Measurements from ENCODE around the gene SORBS1.
A peak's percentile ranks its signal among the peaks of the same experiment; 100 is the strongest.
"Not testable (repeated sequence)": the region's sequence is repeated elsewhere in the genome, so short reads cannot be mapped to it uniquely, and the experiment has no call there.

SORBS1 gene

GRCh38 chr10:95475003-95475383, 86.2 kb downstream of the SORBS1 start:
- H3K4me3 ChIP-seq (ENCODE audit: low read depth, low read length): no peak overlapping the region
- in situ Hi-C loops (cut with HindIII; ENCODE audit: low sequenced_read_pairs): no loop called here
- no peak for DNase-seq (ENCODE audit: low read depth, low spot score)
- TF ChIP-seq CTCF (IDR thresholded peaks at IDR 0.05; ENCODE audit: low read depth, low read length): no peak

- no peak overlapping the region for H3K4me3 ChIP-seq (ENCODE audit: low read depth, low read length)
- no peak for TF ChIP-seq CTCF (IDR thresholded peaks at IDR 0.05; ENCODE audit: low read depth, low read length)
- in situ Hi-C loops (cut with HindIII; ENCODE audit: low sequenced_read_pairs): no loop called here
- DNase-seq (ENCODE audit: low read depth, low spot score): peak; percentile 63
Measured at GRCh38 chr10:95474228-95475002, 86.8 kb downstream of the SORBS1 start.

GRCh38 chr10:95472304-95473088, 88.7 kb downstream of the SORBS1 start:
- no peak for TF ChIP-seq CTCF (IDR thresholded peaks at IDR 0.05; ENCODE audit: low read depth, low read length)
- no peak overlapping the region for H3K4me3 ChIP-seq (ENCODE audit: low read depth, low read length)
- in situ Hi-C loops (cut with HindIII; ENCODE audit: low sequenced_read_pairs): no loop called here
- no peak for DNase-seq (ENCODE audit: low read depth, low spot score)

GRCh38 chr10:95469676-95470075, 91.5 kb downstream of the SORBS1 start:
- DNase-seq (ENCODE audit: low read depth, low spot score): no peak

GRCh38 chr10:95469251-95469650, 91.9 kb downstream of the SORBS1 start:
- no peak for TF ChIP-seq CTCF (IDR thresholded peaks at IDR 0.05; ENCODE audit: low read depth, low read length)
- DNase-seq (ENCODE audit: low read depth, low spot score): no peak
- in situ Hi-C loops (cut with HindIII; ENCODE audit: low sequenced_read_pairs): no loop called here
- no peak overlapping the region for H3K4me3 ChIP-seq (ENCODE audit: low read depth, low read length)

More at GRCh38 chr10:95469676-95470075, 91.5 kb downstream of the SORBS1 start:
- in situ Hi-C loops (cut with HindIII; ENCODE audit: low sequenced_read_pairs): no loop called here
- no peak for TF ChIP-seq CTCF (IDR thresholded peaks at IDR 0.05; ENCODE audit: low read depth, low read length)
- no peak overlapping the region for H3K4me3 ChIP-seq (ENCODE audit: low read depth, low read length)

GRCh38 chr10:95467642-95468041, 93.5 kb downstream of the SORBS1 start:
- in situ Hi-C loops (cut with HindIII; ENCODE audit: low sequenced_read_pairs); DNase-seq (ENCODE audit: low read depth, low spot score); H3K4me3 ChIP-seq (ENCODE audit: low read depth, low read length): not testable (repeated sequence)

GRCh38 chr10:95467162-95467599, 94.0 kb downstream of the SORBS1 start:
- TF ChIP-seq CTCF (IDR thresholded peaks at IDR 0.05; ENCODE audit: low read depth, low read length): peak; percentile 24
- in situ Hi-C loops (cut with HindIII; ENCODE audit: low sequenced_read_pairs): no loop called here
- H3K4me3 ChIP-seq (ENCODE audit: low read depth, low read length): no peak overlapping the region
- peak; percentile 63 for DNase-seq (ENCODE audit: low read depth, low spot score)

Data from astrocyte of the spinal cord (primary cell).